Activated CD8-positive, alpha-beta memory T cell treated with anti-CD3 and anti-CD28 coated beads for 4 hours (primary cell): ENCODE data around the gene GDPD5.

Experiments used
- DNase-seq, 2 donors: peaks; one replicate each; pipeline ENCODE4 v3.0.0-alpha.2; 2020; ENCODE audit warnings: low read depth in 2 of 2

The GDPD5 gene

GRCh38 chr11:75558939-75559843 lies 33.5 kb upstream of the GDPD5 start:
- no peak for DNase-seq

- no peak for DNase-seq
Observed at GRCh38 chr11:75557666-75558494, 32.1 kb upstream of the GDPD5 start.

DNA sequence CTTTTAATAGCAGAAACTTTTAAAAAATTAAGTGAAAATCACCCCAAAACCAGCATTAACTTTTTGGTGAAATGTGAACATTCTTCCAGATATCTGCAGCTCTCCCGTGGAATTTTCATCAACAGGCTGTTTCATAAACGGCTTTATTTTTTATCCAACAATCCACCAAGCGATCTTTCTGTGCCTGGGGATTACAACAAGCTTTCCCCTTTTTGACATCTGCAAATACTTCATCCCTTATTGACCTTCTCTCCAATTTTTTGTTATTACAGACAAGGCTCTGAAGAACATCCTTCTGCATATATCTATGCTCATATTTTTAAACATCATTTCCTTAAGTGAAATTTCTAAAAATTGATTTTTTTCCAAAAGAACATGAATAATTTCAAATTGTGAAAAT lies 30.5 kb upstream of the GDPD5 start:
- no peak for DNase-seq

DNA sequence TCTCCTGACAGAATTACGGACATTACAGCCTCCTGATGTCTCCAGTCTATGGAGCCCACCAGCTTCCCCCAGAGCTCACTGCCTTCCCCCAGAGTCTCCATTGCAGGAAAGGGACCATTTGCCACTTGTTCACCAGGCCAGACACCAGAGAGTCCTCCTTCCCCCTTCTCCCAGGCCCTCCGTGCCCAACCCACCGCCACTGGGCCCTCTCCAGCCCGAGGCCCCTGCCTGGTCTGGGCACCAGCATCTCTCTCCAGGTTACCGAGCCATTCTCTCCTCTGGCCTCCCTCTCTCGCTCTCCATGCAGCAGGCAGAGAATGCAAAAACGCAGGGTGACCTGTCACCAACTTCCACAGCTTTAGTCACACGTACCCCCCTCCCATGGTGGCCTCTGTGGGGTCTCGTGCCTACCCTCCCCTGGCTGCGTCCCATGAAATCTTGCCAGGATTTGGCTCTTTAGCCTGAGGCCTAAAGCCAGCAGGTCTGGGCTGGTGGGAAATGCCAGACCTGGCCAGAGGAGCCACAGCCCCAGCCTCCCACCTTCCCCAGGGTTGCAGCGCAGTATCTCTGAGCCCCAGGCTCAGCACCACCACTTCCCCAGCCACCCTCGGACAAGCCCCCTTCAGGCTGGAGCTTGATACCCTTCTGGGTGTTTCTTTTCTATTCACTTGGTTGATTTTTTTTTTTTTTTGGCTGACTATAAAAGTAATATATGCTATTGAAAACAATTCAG lies 29.5 kb upstream of the GDPD5 start:
- no peak for DNase-seq

DNA sequence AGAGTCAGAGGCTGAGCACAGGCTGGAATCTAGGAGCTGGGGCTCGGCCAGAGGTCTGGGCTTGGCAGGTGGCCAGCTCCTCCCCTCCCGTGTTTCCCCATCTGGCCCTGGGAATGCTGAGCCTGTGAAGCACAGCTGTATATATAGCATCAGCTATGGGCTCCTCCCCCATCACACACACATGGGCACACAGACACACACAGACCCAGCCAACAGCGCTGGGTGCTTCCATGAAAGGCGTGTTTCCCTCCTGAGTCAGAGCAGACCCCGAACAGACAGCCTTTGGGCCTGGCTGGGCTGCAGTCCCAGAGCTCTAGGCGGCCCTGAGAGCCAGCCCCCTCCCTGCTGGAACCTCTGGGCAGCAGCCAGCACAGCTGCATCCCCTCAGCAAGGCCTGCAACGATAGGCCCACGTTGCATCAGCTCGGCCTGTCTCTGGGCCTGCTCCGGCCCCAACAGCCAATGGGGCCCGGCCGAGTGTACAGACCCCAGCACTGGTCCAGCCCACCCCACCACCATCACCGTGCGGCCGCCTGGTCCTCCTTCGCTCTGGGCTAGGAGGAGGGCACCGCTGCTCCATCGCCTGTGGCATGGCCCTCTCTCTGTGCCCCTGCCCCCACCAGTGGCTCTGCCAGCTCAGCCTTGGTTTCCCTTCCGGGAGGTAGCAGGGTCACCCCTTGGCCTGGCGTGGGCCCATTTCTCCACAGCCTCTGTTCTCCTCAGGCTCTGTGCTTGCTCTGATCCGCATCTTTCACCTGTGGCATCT lies 28.7 kb upstream of the GDPD5 start:
- no peak for DNase-seq

DNA sequence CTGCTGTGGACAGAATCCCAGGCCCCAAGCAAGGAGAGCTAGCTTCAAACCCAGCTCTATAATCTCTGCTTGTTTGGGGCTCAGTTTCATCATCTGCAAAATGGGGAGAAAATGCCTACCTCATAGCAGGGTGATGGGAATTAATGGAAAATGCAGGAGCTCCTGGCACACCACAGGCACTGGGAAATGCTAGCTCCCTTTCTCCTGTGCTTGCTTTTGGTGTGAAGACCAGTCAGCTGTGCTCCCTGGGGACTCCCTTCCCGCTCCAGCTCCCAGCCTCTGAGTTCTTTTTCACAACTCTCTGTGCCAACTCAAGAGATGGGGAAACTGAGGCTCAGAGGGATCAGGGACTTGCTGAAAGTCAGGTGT lies 28.1 kb upstream of the GDPD5 start:
- no peak for DNase-seq

DNA sequence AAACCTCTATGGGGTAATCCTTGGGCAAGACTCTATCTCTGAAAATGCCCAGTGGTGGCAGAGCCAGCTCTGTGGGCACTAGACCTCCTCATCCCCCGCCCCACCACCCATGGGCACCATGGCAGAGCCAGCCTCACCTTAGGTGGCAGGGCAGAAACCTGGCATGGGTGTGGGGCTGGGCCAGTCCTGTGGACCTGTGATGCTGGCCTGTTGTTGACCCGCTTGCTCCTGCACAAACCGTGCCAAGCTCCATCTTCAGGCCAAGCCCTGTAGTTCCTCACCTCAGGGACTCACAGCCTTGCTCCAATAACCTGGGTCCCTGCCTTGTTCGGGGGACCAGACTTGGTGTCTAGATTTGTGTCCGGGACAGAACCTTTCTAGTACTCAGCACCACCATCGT lies 27.4 kb upstream of the GDPD5 start:
- no peak for DNase-seq

DNA sequence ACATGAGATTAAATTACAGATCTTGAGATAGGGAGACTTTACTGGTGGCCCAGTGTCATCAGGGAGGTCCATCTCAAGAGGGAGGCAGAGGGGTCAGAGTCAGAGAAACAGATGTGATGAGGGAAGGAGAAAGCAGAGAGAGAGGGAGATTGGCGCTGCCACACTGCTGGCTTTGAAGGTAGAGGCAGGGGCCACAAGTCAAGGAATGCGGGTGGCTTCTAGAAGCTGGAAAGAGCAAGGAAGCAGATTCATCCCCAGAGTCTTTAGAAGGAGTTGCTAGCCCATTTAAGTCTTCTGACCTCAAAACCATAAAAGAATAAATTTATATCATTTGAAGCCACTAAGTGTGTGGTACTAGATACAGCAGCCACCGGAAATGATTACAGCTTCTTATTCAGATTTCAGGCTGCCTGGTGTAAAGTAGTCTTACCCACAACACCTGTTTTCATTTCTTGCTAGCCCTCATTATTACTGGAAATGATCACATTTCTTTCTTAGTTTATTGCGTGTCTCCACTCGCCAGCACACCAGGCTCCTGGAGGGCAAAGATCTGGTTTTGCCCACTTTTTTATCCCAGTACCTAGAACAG lies 23.7 kb upstream of the GDPD5 start:
- DNase-seq = no peak

DNA sequence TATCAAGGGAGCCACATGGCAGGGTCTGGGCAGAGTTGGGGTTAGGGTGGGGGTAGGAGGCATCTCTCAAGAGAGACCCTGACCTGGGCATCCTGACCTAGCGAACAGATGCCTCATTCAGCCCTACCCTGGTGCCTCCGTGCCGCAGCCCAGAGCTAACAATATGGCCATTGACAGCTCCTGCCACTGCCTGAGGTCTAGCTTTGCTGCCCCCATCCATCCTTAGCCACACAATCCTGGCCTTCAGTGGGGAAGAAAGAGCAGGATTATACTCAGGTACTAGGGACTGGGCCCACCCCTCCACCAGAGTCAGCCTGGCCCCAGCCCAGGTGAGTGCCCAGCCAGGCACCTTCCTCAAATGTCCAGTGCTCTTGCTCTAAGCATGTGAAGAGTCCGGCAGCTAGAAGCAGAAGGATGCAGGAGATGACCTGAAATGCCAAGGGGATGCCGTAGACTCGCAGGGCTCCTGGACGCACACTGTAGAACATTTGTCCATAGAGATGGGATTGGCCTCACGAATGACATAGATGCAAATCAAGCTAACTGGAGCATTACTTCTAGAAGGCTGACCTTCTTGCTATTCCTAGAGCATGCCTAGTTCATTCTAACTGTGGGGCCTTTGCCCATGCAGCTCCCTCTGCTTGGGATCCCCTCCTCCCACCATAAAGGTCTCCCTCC lies 23.0 kb upstream of the GDPD5 start:
- no peak for DNase-seq

DNA sequence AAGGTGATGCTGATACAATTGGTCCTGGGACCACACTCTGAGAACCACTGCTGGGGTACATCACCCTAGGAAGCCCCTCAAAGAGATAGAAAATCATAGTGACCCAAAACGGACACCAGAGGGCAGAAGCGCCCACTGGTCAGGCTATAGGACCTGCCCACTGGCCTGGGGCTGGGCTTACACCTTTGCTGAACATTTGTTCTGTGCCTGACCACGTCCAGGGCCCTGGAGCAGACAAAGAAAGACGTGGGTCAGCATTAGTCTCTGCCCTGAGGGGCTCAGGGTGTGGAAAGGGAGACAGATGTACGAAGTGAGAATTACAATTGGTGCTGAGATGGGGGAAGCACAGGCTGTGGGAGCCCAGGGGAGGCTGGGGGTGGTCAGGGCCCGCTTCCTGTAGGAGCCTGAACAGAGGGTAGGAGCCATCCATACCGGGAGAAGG lies 21.9 kb upstream of the GDPD5 start:
- no peak for DNase-seq

- no peak for DNase-seq
Observed at GRCh38 chr11:75547177-75547576, 21.4 kb upstream of the GDPD5 start.

DNA sequence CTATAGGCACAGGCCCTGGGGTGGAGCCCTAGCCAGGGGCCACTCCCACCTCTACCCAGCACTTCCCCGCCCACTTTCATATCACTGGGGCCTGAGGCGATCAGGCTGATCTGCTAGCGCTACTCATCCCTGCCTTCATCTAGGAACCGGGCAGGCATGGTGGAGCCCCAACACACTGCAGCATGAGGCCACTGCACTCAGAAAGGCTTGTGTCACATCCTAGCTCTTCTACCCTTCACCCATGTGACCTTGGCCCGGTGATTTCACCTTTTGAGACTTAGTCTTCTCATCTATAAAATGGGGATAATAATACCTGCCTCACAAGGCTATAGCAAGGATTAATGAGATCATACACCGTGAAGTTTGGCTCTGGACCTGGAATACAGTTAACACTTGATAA lies 18.1 kb upstream of the GDPD5 start:
- no peak for DNase-seq

DNA sequence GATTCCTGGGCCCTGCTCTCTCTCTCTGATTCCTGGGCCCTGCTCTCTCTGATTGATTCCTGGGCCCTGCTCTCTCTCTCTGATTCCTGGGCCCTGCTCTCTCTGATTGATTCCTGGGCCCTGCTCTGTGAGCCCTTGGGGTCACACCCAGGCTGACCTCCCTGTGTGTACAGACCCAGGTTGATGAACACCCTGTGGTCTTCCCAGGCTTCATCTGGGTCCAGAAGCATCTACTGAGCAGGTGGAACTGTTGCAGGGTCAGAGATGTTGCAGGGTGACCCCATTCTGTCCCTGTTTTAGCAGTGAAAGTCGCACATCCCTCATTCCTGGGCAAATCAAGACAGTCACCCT lies 16.3 kb upstream of the GDPD5 start:
- DNase-seq = no peak

GRCh38 chr11:75541193-75542087 lies 15.7 kb upstream of the GDPD5 start:
- DNase-seq = no peak

DNA sequence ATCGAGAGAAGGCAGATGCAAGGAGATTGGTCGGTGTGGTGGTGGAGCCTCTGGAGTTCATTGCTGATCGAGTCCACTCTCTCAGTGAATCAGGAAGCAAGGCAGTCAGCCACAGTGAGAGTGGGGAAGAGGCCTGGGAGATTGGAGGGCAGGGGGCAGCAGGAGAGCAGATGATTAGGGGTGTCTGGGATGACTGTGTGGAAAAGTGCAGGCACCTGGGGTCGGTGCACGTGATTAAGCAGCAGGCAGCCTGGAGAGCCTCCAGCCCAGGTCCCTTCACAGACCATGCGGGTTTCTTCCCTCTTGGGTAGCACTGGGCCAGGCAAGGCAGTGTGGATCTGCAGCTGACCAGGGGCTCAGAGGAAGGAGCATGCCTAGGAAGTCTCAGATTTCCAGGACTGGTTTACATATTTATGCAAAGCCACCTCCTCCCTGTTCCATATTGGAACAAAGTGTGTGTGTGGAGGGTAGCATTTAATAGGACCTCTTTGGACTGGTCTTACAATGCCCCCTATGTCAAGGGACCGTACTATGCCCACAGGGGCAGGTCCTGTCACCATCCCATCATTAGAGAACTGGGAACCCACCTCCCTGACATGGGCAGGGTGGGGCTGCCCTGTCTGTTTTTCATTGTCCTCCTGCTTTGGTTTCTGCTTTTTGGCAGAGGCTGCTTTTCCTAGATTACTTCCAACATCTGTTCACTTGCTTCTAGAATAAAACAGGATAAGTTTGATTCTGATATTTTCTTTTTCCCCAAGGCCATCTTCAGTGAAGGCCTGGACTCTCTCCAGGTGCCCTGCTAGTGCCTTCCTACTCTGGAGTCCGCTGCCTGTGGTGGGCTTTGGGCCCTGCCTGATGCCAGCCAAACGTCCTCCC lies 14.0 kb upstream of the GDPD5 start:
- no peak for DNase-seq

DNA sequence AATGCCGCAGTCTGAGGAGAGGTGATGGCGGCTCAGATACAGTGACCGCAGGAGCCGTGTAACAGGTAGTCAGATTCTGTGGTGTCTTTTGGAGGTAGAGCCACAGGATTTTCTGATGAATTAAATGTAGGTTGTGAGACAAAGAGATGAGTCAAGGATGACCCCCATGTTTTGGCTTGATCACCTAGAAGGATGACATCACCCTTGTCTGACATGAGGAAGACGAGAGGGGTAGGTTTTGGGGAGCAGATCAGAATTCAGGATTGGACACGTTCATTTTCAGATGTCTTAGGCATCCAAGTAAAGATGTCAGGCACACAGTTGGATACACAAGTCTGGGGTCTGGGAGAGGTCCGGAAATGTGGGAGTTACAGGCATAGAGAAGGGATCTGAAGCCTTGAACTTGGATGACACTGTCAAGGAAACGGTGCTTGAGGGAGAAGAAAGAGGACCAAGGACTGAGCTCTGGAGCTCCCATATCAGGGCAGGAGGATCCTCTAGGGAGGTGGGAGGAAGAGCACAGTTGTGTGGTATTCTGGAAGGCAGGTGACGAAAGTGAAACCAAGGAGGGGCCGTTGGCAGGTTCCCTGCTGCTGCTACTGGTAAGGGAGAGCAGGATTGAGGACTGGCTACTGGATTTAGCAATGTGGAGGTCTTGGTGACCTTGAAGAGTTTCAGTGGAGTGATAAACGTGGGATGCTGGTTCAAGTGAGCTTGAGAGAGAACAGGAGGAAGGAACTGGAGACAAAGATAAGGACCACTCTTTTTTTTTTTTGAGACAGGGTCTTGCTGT lies 12.6 kb upstream of the GDPD5 start:
- no peak for DNase-seq

DNA sequence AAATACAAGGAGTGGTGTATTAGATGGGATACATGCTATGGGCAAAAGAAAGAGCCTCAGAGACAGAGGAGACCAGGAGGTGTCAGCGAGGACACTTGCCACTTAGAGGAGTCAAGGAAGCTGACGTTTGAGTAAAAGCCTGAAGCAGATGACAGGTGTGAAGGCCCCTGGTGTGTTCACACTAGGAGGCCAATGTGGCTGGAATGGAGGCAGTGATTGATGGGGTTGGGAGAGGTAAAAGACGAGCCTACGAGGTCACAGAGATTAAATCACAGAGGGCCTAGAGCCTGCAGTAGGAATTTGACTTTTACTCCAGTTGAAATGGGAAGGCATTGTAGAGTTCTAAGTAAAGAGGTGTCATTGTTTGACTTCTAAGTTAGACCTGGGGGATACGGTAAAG lies 12.0 kb upstream of the GDPD5 start:
- no peak for DNase-seq
